ENCODE results near the gene ANKRD55.

ANKRD55 gene

GRCh38 chr5:56072863-56073766, 160.0 kb downstream of the ANKRD55 start:
- DNase-seq, result no peak

GRCh38 chr5:56071470-56071869, 161.7 kb downstream of the ANKRD55 start:
- DNase-seq, result no peak

GRCh38 chr5:56070851-56071465, 162.2 kb downstream of the ANKRD55 start:
- peak; percentile 34 for DNase-seq

- no peak for DNase-seq
Observed at GRCh38 chr5:56069652-56070226, 163.4 kb downstream of the ANKRD55 start.

- no peak for DNase-seq
Observed at GRCh38 chr5:56066931-56067450, 166.1 kb downstream of the ANKRD55 start.

- peak; percentile 62 for DNase-seq
Observed at GRCh38 chr5:56064984-56065383, 168.1 kb downstream of the ANKRD55 start.

- peak; percentile 65 for DNase-seq
Observed at GRCh38 chr5:56060276-56061110, 172.6 kb downstream of the ANKRD55 start.

- DNase-seq, result no peak
Observed at GRCh38 chr5:56059854-56060253, 173.3 kb downstream of the ANKRD55 start.

- DNase-seq, result no peak
Observed at GRCh38 chr5:56056875-56057274, 176.3 kb downstream of the ANKRD55 start.

- no peak for DNase-seq
Observed at GRCh38 chr5:56055859-56056258, 177.3 kb downstream of the ANKRD55 start.

GRCh38 chr5:56055287-56055686, 177.8 kb downstream of the ANKRD55 start:
- no peak for DNase-seq

GRCh38 chr5:56054666-56055065, 178.5 kb downstream of the ANKRD55 start:
- DNase-seq, result no peak

GRCh38 chr5:56053363-56053762, 179.8 kb downstream of the ANKRD55 start:
- no peak for DNase-seq

GRCh38 chr5:56052735-56053134, 180.4 kb downstream of the ANKRD55 start:
- no peak for DNase-seq

- DNase-seq, result peak; percentile 38
Observed at GRCh38 chr5:56050551-56051255, 182.4 kb downstream of the ANKRD55 start.
